Inflammatory macrophage treated with lipopolysaccharide for 1 hour (primary cell): Measurements from ENCODE around the gene KBTBD13.
"Not testable (repeated sequence)": the region's sequence is repeated elsewhere in the genome, so short reads cannot be mapped to it uniquely, and the experiment has no call there.

Experiments used
- DNase-seq, 2 donors: peaks; one replicate each; pipeline ENCODE4 v3.0.0-alpha.2; 2020 to 2022

The KBTBD13 gene

GRCh38 chr15:65089206-65089824 lies 12.8 kb downstream of the KBTBD13 start:
- no peak for DNase-seq

GRCh38 chr15:65091946-65092770 lies 15.6 kb downstream of the KBTBD13 start:
- no peak for DNase-seq

- no peak for DNase-seq
Measured at GRCh38 chr15:65092911-65093792, 16.6 kb downstream of the KBTBD13 start.

- DNase-seq: not testable (repeated sequence)
Measured at GRCh38 chr15:65093793-65094170, 17.2 kb downstream of the KBTBD13 start.

- DNase-seq: no peak
Measured at GRCh38 chr15:65094294-65094995, 17.9 kb downstream of the KBTBD13 start.

- no peak for DNase-seq
Measured at GRCh38 chr15:65095011-65095746, 18.6 kb downstream of the KBTBD13 start.

- no peak for DNase-seq
Measured at GRCh38 chr15:65095747-65096104, 19.2 kb downstream of the KBTBD13 start.

GRCh38 chr15:65096481-65097385 lies 20.2 kb downstream of the KBTBD13 start:
- DNase-seq: no peak

- DNase-seq: no peak
Measured at GRCh38 chr15:65097651-65098263, 21.2 kb downstream of the KBTBD13 start.

GRCh38 chr15:65099336-65099735 lies 22.8 kb downstream of the KBTBD13 start:
- no peak for DNase-seq

GRCh38 chr15:65099801-65100200 lies 23.3 kb downstream of the KBTBD13 start:
- not testable (repeated sequence) for DNase-seq

- no peak for DNase-seq
Measured at GRCh38 chr15:65100442-65100841, 23.9 kb downstream of the KBTBD13 start.

GRCh38 chr15:65101411-65101890 lies 24.9 kb downstream of the KBTBD13 start:
- DNase-seq: peak; percentile 36 to 82

- DNase-seq: no peak
Measured at GRCh38 chr15:65101891-65102708, 25.6 kb downstream of the KBTBD13 start.

- DNase-seq: no peak
Measured at GRCh38 chr15:65102912-65103311, 26.4 kb downstream of the KBTBD13 start.

- DNase-seq: no peak
Measured at GRCh38 chr15:65105038-65105437, 28.5 kb downstream of the KBTBD13 start.

- DNase-seq: no peak
Measured at GRCh38 chr15:65106011-65106590, 29.6 kb downstream of the KBTBD13 start.

GRCh38 chr15:65110676-65111292 lies 34.2 kb downstream of the KBTBD13 start:
- no peak for DNase-seq

- DNase-seq: no peak
Measured at GRCh38 chr15:65115086-65115485, 38.5 kb downstream of the KBTBD13 start, which contains the start of gene UBAP1L. TSS of gene UBAP1L (minus strand) at chr15:65115200. CDS start at chr15:65106215, 8,985 bp downstream.
